Stimulated activated CD8-positive, alpha-beta memory T cell treated with anti-CD3 and anti-CD28 coated beads, Interleukin-4, amount 100 ng/mL, for 24 hours (primary cell): Measurements from ENCODE around the gene BMPR1A.

Experiments
- DNase-seq: peaks from one replicate; pipeline ENCODE4 v3.0.0-alpha.2; 2020; ENCODE audit warnings: low read depth

Gene BMPR1A

GRCh38 chr10:86765548-86765947 lies 9.1 kb downstream of the BMPR1A start:
- no peak for DNase-seq

- no peak for DNase-seq
These were observed 12.1 kb downstream of the BMPR1A start for GRCh38 chr10:86768412-86769062.

GRCh38 chr10:86769991-86770390 lies 13.6 kb downstream of the BMPR1A start:
- no peak for DNase-seq

GRCh38 chr10:86770412-86770960 lies 14.1 kb downstream of the BMPR1A start:
- no peak for DNase-seq

GRCh38 chr10:86773498-86773897 lies 17.1 kb downstream of the BMPR1A start:
- DNase-seq = no peak

GRCh38 chr10:86775056-86775869 lies 18.8 kb downstream of the BMPR1A start:
- DNase-seq = no peak

GRCh38 chr10:86775870-86776180 lies 19.4 kb downstream of the BMPR1A start:
- DNase-seq = no peak

GRCh38 chr10:86779220-86780017 lies 23.0 kb downstream of the BMPR1A start:
- no peak for DNase-seq

GRCh38 chr10:86782701-86783418 lies 26.4 kb downstream of the BMPR1A start:
- DNase-seq = no peak

- no peak for DNase-seq
These were observed 28.6 kb downstream of the BMPR1A start for GRCh38 chr10:86785037-86785436.

GRCh38 chr10:86785968-86786367 lies 29.5 kb downstream of the BMPR1A start:
- no peak for DNase-seq

- no peak for DNase-seq
These were observed 29.9 kb downstream of the BMPR1A start for GRCh38 chr10:86786368-86786767.

- DNase-seq = no peak
These were observed 34.0 kb downstream of the BMPR1A start for GRCh38 chr10:86790394-86790793.

GRCh38 chr10:86792461-86793167 lies 36.2 kb downstream of the BMPR1A start:
- DNase-seq = no peak

GRCh38 chr10:86793696-86794095 lies 37.3 kb downstream of the BMPR1A start:
- no peak for DNase-seq

- no peak for DNase-seq
These were observed 38.9 kb downstream of the BMPR1A start for GRCh38 chr10:86795353-86795752.

GRCh38 chr10:86798025-86798424 lies 41.6 kb downstream of the BMPR1A start:
- no peak for DNase-seq

- no peak for DNase-seq
These were observed 42.2 kb downstream of the BMPR1A start for GRCh38 chr10:86798611-86799010.

- DNase-seq = no peak
These were observed 42.9 kb downstream of the BMPR1A start for GRCh38 chr10:86799188-86799845.

- DNase-seq = no peak
These were observed 45.6 kb downstream of the BMPR1A start for GRCh38 chr10:86801995-86802394.
